GM18526 (cell line): ENCODE data around the gene SEMA3C.

ENCODE experiments used
- POLR2A ChIP-seq: IDR thresholded peaks from 3 replicates; pipeline ENCODE4 v1.6.1; 2011; ENCODE audit not compliant: insufficient read length; ENCODE audit errors: extremely low read depth

Gene SEMA3C

DNA sequence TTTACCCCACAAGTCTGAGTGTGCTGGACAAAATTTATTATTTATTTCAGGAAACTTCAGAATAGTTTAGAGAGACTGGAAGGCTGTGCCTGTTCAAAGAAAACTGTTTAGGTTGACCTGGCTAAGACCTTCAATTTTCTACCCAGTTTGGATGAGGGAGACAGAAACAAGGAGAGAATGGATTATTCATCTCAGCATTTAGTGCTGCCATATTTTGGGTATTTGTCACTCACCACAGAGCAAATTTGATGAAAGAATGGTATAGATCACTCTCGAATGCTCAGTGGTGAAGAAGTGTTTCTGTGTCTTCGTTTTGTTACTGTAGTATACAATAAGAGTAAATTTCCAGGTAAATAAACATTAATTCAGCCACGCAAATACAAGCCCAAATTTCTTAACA is 71.8 kb downstream of the SEMA3C start:
- no peak for TF ChIP-seq POLR2A

GRCh38 chr7:80844916-80845315 is 73.9 kb downstream of the SEMA3C start:
- TF ChIP-seq POLR2A = no peak

DNA sequence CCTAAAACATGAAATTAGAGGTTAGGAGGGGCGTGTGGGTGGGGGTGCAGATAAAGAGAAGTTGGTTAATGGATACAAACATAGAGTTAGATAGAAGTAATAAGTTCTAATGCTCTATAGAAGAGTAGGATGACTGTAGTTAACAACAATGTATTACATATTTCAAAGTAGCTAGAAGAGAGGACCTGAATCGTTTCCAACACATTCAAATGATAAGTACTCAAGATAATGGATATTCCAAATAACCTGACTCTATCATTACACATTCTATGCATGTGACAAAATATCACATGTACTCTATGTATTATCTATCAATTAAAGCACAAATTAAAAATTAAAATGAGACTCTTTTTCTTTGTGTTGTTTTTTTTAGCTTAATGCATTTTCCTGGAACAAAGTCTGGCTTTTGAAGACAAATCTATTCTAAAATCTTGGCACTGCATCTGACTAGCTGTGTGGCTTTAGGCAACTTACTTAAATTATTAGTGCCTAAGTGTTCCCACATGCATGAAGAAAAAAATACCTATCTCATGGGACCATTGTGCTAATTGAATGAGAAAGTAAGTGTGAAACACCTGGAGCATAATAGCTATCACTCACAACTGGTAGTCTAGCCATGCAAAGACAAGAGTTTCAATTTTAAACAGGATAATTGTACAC is 75.7 kb downstream of the SEMA3C start:
- no peak for TF ChIP-seq POLR2A

DNA sequence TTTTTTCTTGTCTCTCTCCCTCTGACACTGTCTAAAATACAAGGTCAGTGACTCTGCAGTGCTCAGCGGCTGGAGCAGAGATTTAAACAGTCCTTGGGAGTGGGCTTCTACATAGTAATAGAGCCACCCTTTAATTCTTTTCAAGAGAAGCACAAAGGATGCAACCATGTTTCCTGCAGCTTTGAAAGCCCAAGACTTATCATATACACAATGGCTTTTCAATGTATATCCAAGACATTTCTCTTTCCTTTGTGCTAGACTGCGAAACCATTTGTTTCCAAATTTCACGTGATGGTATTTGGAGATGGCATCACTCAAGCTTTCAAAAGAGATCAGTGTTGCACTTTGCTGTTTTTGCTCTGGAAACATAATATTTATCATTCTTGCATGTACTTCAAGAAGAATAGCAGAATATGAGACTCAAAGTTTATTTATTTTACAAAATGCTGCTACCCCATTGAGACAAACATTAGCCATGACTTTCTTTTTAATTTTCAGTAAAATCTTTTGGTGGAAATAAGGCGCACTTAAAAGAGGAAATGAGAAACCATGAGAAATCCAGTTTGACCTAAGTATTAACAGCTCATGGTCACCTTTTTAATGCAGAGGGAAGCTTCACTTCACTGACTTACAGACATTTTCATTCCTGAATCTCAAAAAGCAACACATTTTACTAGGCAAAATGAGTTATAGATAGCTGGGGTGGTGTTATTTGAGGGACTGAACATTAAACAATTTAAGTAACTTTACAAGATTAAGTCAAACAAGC is 76.6 kb downstream of the SEMA3C start:
- TF ChIP-seq POLR2A = no peak

DNA sequence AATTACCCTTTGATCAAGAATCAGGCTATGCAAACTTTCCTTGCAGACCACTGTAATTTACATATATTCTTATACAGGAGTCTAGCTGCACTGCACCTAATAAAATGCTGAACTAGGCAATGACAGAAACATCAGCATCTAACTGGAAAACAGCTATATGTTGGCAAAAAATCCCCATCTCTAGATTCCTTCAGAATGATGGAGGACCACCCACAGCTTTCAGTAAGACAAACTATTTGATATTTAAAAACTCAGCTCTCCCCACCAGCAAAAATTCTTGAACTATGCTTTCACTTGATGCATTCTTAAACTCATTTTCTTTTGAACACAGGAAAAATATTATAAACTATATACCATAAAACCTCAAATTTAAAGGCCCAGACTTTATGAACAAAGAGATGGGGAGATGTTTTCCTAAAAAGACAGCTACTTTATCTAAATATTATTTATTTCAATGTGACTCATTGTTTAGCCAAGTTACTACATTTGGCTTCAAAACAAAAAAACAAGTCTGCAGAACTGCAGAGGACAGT is 77.4 kb downstream of the SEMA3C start:
- TF ChIP-seq POLR2A = no peak

- TF ChIP-seq POLR2A = no peak
Measured at GRCh38 chr7:80840681-80841080, 78.2 kb downstream of the SEMA3C start.

DNA sequence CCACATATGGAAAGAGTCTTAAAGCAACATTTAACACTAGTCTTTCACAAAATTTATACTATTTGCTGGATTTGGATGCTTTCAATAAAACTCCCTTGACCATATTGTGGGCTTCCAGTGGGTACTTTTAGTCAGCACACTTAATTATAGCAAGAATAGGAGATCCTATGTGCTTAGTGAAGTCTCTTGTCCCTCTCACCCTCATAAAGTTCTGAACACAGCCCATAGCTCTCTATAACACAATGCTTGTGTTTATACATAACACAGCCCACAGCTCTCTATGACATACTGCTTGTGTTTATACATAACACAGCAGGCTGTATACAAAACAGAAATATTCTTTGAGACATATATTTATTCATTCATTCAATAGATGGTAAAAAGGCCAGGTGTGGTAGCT is 79.0 kb downstream of the SEMA3C start:
- no peak for TF ChIP-seq POLR2A

- TF ChIP-seq POLR2A = no peak
Measured at GRCh38 chr7:80838643-80839042, 80.2 kb downstream of the SEMA3C start.

DNA sequence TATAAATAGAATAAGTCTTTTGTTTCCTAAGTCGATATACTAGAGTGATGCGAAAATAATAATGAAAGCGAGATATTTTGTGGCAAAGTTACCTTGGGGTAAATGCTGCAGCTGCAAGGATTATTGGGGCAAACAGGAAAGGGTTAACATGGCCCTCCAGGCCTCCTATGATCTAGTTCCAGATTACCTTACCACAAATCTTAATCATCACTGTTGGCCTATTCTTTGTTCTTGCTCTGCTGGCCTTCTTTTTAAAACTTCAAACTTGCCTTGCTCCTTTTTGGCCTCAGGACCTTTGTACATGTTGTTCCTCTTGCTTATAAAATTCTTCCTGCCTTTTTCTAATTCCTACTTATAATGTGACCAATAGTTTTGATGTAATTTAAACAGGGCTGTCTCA is 81.5 kb downstream of the SEMA3C start:
- no peak for TF ChIP-seq POLR2A

- TF ChIP-seq POLR2A = no peak
Measured at GRCh38 chr7:80835251-80835650, 83.6 kb downstream of the SEMA3C start.

- no peak for TF ChIP-seq POLR2A
Measured at GRCh38 chr7:80833289-80834268, 85.3 kb downstream of the SEMA3C start.

DNA sequence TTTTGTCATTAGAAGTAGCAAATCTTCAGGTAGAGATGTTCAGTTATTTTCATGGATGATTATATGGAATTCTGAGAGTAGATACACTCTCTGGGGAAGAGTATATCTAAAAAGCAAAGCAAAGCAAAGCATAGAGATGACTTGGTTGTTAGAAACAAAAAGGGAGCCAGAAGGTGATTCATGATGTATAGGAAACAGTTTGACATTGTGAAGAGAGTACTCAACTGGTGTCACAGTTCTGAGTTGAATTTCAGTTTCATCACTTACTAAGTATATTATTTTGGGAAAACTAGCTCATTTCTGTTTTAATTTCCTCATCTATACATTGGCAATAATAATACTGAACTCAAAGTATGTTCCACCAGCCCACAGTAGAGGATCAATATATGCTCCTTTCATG is 86.8 kb downstream of the SEMA3C start:
- no peak for TF ChIP-seq POLR2A

GRCh38 chr7:80830584-80831285 is 88.1 kb downstream of the SEMA3C start:
- no peak for TF ChIP-seq POLR2A

- no peak for TF ChIP-seq POLR2A
Measured at GRCh38 chr7:80830010-80830409, 88.8 kb downstream of the SEMA3C start.

GRCh38 chr7:80829527-80829926 is 89.3 kb downstream of the SEMA3C start:
- TF ChIP-seq POLR2A = no peak

DNA sequence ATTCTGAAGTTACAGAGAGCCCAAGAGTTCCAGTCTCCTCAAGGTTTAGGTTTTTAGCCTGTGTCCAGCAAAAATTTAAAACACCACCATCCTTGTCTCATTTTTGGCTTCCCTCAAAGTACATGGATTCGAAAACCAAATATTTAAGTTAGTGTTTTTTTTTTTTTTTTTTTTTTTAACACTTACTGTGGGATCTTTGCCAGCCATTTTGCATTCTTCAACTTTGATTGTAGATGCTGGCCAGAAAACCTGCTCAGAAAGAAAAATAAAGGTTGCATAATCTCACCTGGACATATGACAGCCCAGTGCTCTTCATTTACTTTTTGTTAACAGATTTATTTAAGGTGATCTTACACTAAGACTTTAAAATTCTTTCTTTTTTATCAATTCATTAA is 91.6 kb downstream of the SEMA3C start:
- no peak for TF ChIP-seq POLR2A
